Parathyroid adenoma (tissue), 2 donors: ENCODE measurements around the gene NELFA.

Source experiments
- H2AFZ ChIP-seq: fragments of 300-600 bp; sonication (generic); one replicate; pipeline ENCODE4 v1.7.0; 2017; ENCODE audit warnings: antibody characterized with exemption, mild to moderate bottlenecking
- H3K27ac ChIP-seq: fragments of 300-600 bp; sonication (generic); one replicate; pipeline ENCODE4 v1.7.0; 2017
- H3K27me3 ChIP-seq: fragments of 300-600 bp; sonication (generic); one replicate; pipeline ENCODE4 v1.7.0; 2017; ENCODE audit warnings: low read length; ENCODE audit not compliant: control insufficient read depth, insufficient read depth
- H3K36me3 ChIP-seq: fragments of 300-600 bp; sonication (generic); one replicate; pipeline ENCODE4 v1.7.0; 2017; ENCODE audit warnings: low read length; ENCODE audit not compliant: control insufficient read depth, insufficient read depth
- H3K4me1 ChIP-seq: fragments of 300-600 bp; sonication (generic); one replicate; pipeline ENCODE4 v1.7.0; 2017; ENCODE audit warnings: control low read depth
- H3K4me2 ChIP-seq: fragments of 300-600 bp; sonication (generic); one replicate; pipeline ENCODE4 v1.7.0; 2017; ENCODE audit warnings: low read length
- H3K4me3 ChIP-seq: fragments of 300-600 bp; sonication (generic); one replicate; pipeline ENCODE4 v1.7.0; 2017; ENCODE audit warnings: low read depth, low read length
- H3K79me2 ChIP-seq: fragments of 300-600 bp; sonication (generic); one replicate; pipeline ENCODE4 v1.7.0; 2017; ENCODE audit warnings: control low read depth
- H3K9ac ChIP-seq: fragments of 300-600 bp; sonication (generic); one replicate; pipeline ENCODE4 v1.7.0; 2017; ENCODE audit warnings: mild to moderate bottlenecking
- H3K9me3 ChIP-seq: fragments of 300-600 bp; sonication (generic); one replicate; pipeline ENCODE4 v1.7.0; 2017; ENCODE audit warnings: low read length; ENCODE audit not compliant: control insufficient read depth
- CTCF ChIP-seq: fragments of 300-600 bp; sonication (generic); IDR thresholded peaks from one replicate; pipeline ENCODE4 v1.7.0; 2017; ENCODE audit warnings: antibody characterized with exemption, mild to moderate bottlenecking
- donor health status: primary hyperparathyroidism.

Gene NELFA

GRCh38 chr4:2047031-2047660 is 38.4 kb upstream of the NELFA start:
- Histone ChIP-seq H3K36me3 (no peaks in the 10 kb centered on the region), H3K27me3 (no peaks in the 10 kb centered on the region), H3K4me1 (no peaks in the 10 kb centered on the region), H3K9me3 (no peaks in the 10 kb centered on the region), H3K9ac (no peak overlapping the region), H3K4me3 (no peak overlapping the region), H3K4me2 (no peak overlapping the region), H3K79me2 (no peaks in the 10 kb centered on the region), H2AFZ (no peak overlapping the region), H3K27ac (no peak overlapping the region)
- TF ChIP-seq CTCF, result no peak

DNA sequence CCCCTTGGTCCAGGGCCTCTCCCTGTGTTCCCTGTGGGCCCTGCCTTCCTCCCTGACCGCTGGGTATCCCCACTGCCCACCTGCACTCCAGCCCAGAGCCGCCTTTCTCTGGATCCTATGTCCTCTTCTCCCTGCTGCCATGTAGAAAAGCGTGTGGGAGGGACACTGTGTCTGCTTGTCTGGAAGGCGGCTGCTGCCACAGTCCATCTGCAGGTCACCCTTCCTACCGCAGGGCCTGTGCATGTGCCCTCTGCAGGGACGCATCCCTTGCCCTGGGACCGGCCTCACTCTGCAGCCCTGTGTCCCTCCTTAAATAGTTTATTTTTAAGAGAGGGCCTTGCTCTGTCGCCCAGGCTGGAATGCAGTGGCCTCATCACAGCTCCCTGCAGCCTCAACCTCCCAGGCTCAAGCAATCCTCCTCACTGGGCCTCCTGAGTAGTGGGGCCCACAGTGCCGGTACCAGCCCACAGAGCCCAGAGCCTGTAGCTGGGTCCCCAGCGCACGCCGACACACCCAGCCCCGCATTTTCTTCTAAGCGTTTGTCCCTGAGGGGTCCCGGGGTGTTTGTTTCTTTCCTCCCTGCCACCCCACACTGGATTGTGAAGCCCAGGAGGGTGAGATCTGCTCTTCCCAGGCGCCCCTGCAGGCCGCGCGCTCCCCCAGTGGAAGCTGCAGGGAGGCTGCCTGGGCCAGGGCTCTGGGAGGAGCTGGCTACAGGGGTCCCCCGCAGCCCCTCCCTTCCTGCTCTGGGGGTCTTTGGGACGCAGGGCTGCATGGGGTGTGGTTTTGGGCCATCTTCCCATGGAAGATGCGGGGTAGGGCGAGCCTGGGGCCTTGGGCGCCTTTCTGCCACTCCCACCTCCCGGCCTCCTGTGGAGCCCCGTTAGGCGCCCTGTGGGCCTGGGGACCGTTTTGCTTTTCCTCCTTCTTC is 37.5 kb upstream of the NELFA start:
- TF ChIP-seq CTCF, result no peak
- no peak overlapping the region for H3K4me2 ChIP-seq

DNA sequence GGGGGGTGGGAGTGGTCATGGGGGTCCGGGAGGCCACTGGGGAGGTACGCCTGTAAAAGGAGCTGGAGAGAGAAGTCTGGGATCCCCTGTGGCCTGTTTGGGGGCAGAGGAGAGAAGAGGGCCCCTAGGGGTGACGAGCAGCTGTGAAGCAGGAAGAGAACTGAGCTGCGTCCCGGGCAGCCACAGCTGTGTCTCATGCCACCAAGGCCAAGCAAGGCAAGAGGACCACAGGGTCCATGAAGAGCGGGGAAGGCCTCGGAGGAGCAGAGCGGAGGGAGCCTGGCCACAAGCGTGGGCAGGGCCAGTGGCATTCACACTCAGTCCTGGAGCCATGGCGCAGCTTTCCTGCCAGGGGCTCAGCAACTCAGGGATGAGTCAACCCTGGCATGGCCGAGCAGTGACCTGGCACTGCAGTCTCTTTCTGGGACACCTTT is 36.8 kb upstream of the NELFA start:
- H3K4me2 ChIP-seq, result no peak overlapping the region
- H3K27ac ChIP-seq, result no peak overlapping the region
- no peaks in the 10 kb centered on the region for H3K36me3 ChIP-seq
- H3K9me3 ChIP-seq, result no peaks in the 10 kb centered on the region
- H3K4me1 ChIP-seq, result no peaks in the 10 kb centered on the region
- H3K4me3 ChIP-seq, result no peak overlapping the region
- H3K9ac ChIP-seq, result no peak overlapping the region
- H3K27me3 ChIP-seq, result no peaks in the 10 kb centered on the region
- no peak for TF ChIP-seq CTCF
- no peak overlapping the region for H2AFZ ChIP-seq
- no peaks in the 10 kb centered on the region for H3K79me2 ChIP-seq

More for the DNA sequence above, 37.5 kb upstream of the NELFA start:
- Histone ChIP-seq H3K4me1 (no peaks in the 10 kb centered on the region), H3K9ac (no peak overlapping the region), H3K27me3 (no peaks in the 10 kb centered on the region), H3K4me3 (no peak overlapping the region), H3K27ac (no peak overlapping the region), H3K36me3 (no peaks in the 10 kb centered on the region), H2AFZ (no peak overlapping the region), H3K79me2 (no peaks in the 10 kb centered on the region), H3K9me3 (no peaks in the 10 kb centered on the region)

DNA sequence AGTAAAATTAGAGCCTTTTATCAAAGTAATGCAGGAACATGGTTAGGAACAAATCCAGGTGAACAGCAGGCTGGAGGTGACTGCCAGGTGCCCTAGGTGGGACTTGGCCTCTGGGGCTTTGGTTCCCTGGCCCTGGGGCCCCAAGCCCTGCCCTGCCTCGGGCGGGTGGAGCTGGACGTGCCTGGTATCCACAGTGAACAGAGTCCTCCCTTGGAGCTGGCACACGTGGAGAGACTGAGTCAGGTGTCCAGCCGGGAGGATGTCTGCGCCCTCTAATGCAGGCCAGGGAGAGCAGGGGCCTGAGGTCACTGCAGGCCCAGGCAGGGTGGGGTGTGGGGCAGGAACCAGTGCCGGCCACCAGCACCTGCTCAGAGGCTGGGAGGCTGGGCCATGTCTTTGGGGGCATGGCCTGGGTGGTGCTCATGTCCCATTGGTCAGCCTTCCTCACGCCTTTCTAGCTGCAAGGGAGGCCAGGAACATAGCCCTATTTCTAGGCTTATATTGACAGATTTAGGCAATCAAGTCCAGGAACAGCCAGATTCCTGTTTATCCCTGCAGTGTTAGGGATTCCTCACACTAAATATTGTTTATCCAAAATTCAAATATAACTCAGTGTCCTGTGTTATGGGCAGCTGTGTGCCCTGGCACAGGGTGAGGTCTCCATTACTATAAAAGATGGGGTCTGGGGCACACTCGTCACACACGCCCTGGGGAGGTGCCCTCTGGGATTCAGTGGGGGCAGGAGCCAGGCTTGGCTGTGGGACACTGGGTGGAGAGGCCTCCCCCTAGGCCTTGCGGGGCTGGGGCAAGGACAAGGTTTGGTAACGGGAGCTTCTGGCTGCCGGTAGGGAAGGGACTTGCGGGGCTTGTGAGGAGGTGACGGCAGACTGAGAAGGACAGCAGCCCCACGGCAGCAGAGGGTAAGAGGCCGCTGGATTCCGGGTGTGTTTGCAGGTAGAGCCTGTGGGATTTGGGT is 36.1 kb upstream of the NELFA start:
- no peak overlapping the region for H3K9ac ChIP-seq
- no peak overlapping the region for H3K4me2 ChIP-seq
- no peaks in the 10 kb centered on the region for H3K36me3 ChIP-seq
- H3K4me1 ChIP-seq, result no peaks in the 10 kb centered on the region
- no peaks in the 10 kb centered on the region for H3K79me2 ChIP-seq
- TF ChIP-seq CTCF, result no peak
- H3K4me3 ChIP-seq, result no peak overlapping the region
- H3K27ac ChIP-seq, result no peak overlapping the region
- no peak overlapping the region for H2AFZ ChIP-seq
- H3K9me3 ChIP-seq, result no peaks in the 10 kb centered on the region
- H3K27me3 ChIP-seq, result no peaks in the 10 kb centered on the region
